Measurements from ENCODE around the gene TIE1.
A peak's percentile ranks its signal among the peaks of the same experiment; 100 is the strongest.

Gene TIE1

GRCh38 chr1:43269627-43270375, 31.0 kb upstream of the TIE1 start, which contains the start of gene TMEM125:
TSS of gene TMEM125 (plus strand) at chr1:43269983. CDS start at chr1:43272723, 2,740 bp downstream.
- TF ChIP-seq CTCF (IDR thresholded peaks at IDR 0.05; ENCODE audit: borderline replicate concordance, control extremely low read depth, extremely low read depth, insufficient read depth, missing control alignments) = no peak
- in situ Hi-C loops (cut with MboI; ENCODE audit: low sequenced_read_pairs, unreplicated experiment) = no loop called here
- peak; percentile 18 for DNase-seq (ENCODE audit: low spot score)

- peak; percentile 59 for DNase-seq (ENCODE audit: low spot score)
- in situ Hi-C loops (cut with MboI; ENCODE audit: low sequenced_read_pairs, unreplicated experiment) = no loop called here
- TF ChIP-seq CTCF (IDR thresholded peaks at IDR 0.05; ENCODE audit: borderline replicate concordance, control extremely low read depth, extremely low read depth, insufficient read depth, missing control alignments) = no peak
Measured at GRCh38 chr1:43270421-43271095, 30.2 kb upstream of the TIE1 start.

- TF ChIP-seq CTCF (IDR thresholded peaks at IDR 0.05; ENCODE audit: borderline replicate concordance, control extremely low read depth, extremely low read depth, insufficient read depth, missing control alignments) = no peak
- DNase-seq (ENCODE audit: low spot score) = peak; percentile 19
- in situ Hi-C loops (cut with MboI; ENCODE audit: low sequenced_read_pairs, unreplicated experiment) = no loop called here
Measured at GRCh38 chr1:43271186-43272118, 29.3 kb upstream of the TIE1 start.

GRCh38 chr1:43272161-43272560, 28.6 kb upstream of the TIE1 start:
- peak; percentile 21 for DNase-seq (ENCODE audit: low spot score)
- in situ Hi-C loops (cut with MboI; ENCODE audit: low sequenced_read_pairs, unreplicated experiment) = no loop called here
- no peak for TF ChIP-seq CTCF (IDR thresholded peaks at IDR 0.05; ENCODE audit: borderline replicate concordance, control extremely low read depth, extremely low read depth, insufficient read depth, missing control alignments)

- peak; percentile 18 for DNase-seq (ENCODE audit: low spot score)
- in situ Hi-C loops (cut with MboI; ENCODE audit: low sequenced_read_pairs, unreplicated experiment) = no loop called here
- TF ChIP-seq CTCF (IDR thresholded peaks at IDR 0.05; ENCODE audit: borderline replicate concordance, control extremely low read depth, extremely low read depth, insufficient read depth, missing control alignments) = no peak
Measured at GRCh38 chr1:43272576-43273571, 27.9 kb upstream of the TIE1 start.

Measured in GM13976 (cell line).